Transverse colon (tissue), 3 donors: ENCODE data around the gene PHETA1.

Source experiments
- POLR2A ChIP-seq: fragments of 450-650 bp; IDR thresholded peaks from one replicate; pipeline ENCODE4 v1.6.1; 2016; ENCODE audit warnings: antibody characterized with exemption, mild to moderate bottlenecking, moderate library complexity
- TF ChIP-seq, protein P1 (sequence below), 5 experiments: fragments of 200-600 bp in 3 of 5; fragments of 450-650 bp in 2 of 5; sonication (generic) in 3 of 5; IDR thresholded peaks; 1 replicate in 2 of 5; 2 replicates in 3 of 5; pipeline ENCODE4 v1.5.1; 2016 to 2017; ENCODE audit warnings: antibody characterized with exemption in 5 of 5, inconsistent platforms in 3 of 5, mild to moderate bottlenecking in 2 of 5, moderate library complexity in 1 of 5

DNA sequence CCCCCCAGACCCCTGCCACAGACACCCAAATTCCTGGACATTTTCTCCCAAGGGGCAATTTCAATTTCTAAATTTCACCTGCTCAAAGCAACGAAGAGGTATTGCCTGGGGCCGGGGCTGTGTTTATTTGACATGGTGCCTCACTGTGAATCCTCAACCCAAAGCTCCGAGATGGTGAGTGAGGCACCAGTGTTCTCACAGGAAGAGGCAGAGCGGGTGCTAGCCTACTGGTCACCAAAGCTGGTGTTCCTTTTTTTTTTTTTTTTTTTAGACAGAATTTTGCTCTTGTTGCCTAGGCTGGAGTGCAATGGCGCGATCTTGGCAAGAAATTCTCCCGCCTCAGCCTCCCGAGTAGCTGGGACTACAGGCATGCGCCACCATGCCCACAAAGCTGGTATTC, 22.0 kb upstream of the PHETA1 start:
- TF ChIP-seq POLR2A = no peak
- TF ChIP-seq, protein P1, sequence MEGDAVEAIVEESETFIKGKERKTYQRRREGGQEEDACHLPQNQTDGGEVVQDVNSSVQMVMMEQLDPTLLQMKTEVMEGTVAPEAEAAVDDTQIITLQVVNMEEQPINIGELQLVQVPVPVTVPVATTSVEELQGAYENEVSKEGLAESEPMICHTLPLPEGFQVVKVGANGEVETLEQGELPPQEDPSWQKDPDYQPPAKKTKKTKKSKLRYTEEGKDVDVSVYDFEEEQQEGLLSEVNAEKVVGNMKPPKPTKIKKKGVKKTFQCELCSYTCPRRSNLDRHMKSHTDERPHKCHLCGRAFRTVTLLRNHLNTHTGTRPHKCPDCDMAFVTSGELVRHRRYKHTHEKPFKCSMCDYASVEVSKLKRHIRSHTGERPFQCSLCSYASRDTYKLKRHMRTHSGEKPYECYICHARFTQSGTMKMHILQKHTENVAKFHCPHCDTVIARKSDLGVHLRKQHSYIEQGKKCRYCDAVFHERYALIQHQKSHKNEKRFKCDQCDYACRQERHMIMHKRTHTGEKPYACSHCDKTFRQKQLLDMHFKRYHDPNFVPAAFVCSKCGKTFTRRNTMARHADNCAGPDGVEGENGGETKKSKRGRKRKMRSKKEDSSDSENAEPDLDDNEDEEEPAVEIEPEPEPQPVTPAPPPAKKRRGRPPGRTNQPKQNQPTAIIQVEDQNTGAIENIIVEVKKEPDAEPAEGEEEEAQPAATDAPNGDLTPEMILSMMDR (IDR thresholded peaks at IDR 0.05) = no peak
